Astrocyte of the spinal cord (primary cell): ENCODE results near the gene MAFB.
"Not testable (repeated sequence)": the region's sequence is repeated elsewhere in the genome, so short reads cannot be mapped to it uniquely, and the experiment has no call there.

ENCODE experiments used
- DNase-seq: peaks from one replicate; pipeline ENCODE4 v3.0.0; 2011; ENCODE audit warnings: low read depth, low spot score
- H3K4me3 ChIP-seq: 2 replicates; pipeline ENCODE4 v1.5.1; 2011; ENCODE audit warnings: low read depth, mild to moderate bottlenecking, low read length, moderate library complexity
- CTCF ChIP-seq: IDR thresholded peaks from 2 replicates; pipeline ENCODE4 v1.5.1; 2012; ENCODE audit warnings: low read depth, mild to moderate bottlenecking, low read length, inconsistent platforms
- in situ Hi-C: cut with HindIII; loops from 2 replicates; pipeline ENCODE4 v1.10.0; 2017; ENCODE audit warnings: low sequenced_read_pairs

Gene MAFB

GRCh38 chr20:40689100-40689942 lies at the start of gene MAFB:
Gene MAFB, minus strand, starts transcription at chr20:40689236. Its CDS starts 386 bp downstream, at chr20:40688850.
- peak within 1 kb of the TSS; percentile 53 for H3K4me3 ChIP-seq
- TF ChIP-seq CTCF, result no peak
- in situ Hi-C loops, result no loop called here
- DNase-seq, result peak; percentile 91

- DNase-seq, H3K4me3 ChIP-seq, in situ Hi-C loops: not testable (repeated sequence)
These were observed 47.4 kb upstream of the MAFB start for GRCh38 chr20:40736468-40736867.

GRCh38 chr20:40728996-40729395 lies 40.0 kb upstream of the MAFB start:
- no peak for TF ChIP-seq CTCF
- in situ Hi-C loops, result no loop called here
- DNase-seq, result no peak
- no peak overlapping the region for H3K4me3 ChIP-seq

GRCh38 chr20:40728470-40728869 lies 39.4 kb upstream of the MAFB start:
- no peak for DNase-seq
- in situ Hi-C loops, result no loop called here
- peak; percentile 22 for TF ChIP-seq CTCF
- H3K4me3 ChIP-seq, result no peak overlapping the region

GRCh38 chr20:40727960-40728359 lies 38.9 kb upstream of the MAFB start:
- in situ Hi-C loops, result no loop called here
- no peak overlapping the region for H3K4me3 ChIP-seq
- DNase-seq, result no peak
- no peak for TF ChIP-seq CTCF

- no peak for TF ChIP-seq CTCF
- in situ Hi-C loops, result no loop called here
- DNase-seq, result no peak
- no peak overlapping the region for H3K4me3 ChIP-seq
These were observed 37.7 kb upstream of the MAFB start for GRCh38 chr20:40726776-40727175.

GRCh38 chr20:40724566-40724965 lies 35.5 kb upstream of the MAFB start:
- no peak overlapping the region for H3K4me3 ChIP-seq
- in situ Hi-C loops, result no loop called here
- no peak for DNase-seq
- TF ChIP-seq CTCF, result no peak
